ENCODE results near the gene CD99.

GRCh38 chrX:2662586-2662985 lies 28.5 kb upstream of the CD99 start:
- TF ChIP-seq, protein P1, sequence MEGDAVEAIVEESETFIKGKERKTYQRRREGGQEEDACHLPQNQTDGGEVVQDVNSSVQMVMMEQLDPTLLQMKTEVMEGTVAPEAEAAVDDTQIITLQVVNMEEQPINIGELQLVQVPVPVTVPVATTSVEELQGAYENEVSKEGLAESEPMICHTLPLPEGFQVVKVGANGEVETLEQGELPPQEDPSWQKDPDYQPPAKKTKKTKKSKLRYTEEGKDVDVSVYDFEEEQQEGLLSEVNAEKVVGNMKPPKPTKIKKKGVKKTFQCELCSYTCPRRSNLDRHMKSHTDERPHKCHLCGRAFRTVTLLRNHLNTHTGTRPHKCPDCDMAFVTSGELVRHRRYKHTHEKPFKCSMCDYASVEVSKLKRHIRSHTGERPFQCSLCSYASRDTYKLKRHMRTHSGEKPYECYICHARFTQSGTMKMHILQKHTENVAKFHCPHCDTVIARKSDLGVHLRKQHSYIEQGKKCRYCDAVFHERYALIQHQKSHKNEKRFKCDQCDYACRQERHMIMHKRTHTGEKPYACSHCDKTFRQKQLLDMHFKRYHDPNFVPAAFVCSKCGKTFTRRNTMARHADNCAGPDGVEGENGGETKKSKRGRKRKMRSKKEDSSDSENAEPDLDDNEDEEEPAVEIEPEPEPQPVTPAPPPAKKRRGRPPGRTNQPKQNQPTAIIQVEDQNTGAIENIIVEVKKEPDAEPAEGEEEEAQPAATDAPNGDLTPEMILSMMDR (conservative IDR thresholded peaks at IDR 0.05 in 1 of 2, IDR thresholded peaks at IDR 0.05 in 1 of 2; ENCODE audit: low read depth in 1 of 2, low read length in 2 of 2), result no peak
- TF ChIP-seq EZH2 (IDR thresholded peaks at IDR 0.05; ENCODE audit: low read length, missing control alignments), result no peak

Measured in fibroblast of lung (primary cell).